ENCODE data around the gene TMEM82. TPM values are rescaled to one million over a fixed set of nuclear protein-coding genes. Genes with fewer than 3 reads are reported as not detected.
A peak's percentile ranks its signal among the peaks of the same experiment; 100 is the strongest.

Gene TMEM82
- total RNA-seq, 1 donor from 2014 or later: not detected

DNA sequence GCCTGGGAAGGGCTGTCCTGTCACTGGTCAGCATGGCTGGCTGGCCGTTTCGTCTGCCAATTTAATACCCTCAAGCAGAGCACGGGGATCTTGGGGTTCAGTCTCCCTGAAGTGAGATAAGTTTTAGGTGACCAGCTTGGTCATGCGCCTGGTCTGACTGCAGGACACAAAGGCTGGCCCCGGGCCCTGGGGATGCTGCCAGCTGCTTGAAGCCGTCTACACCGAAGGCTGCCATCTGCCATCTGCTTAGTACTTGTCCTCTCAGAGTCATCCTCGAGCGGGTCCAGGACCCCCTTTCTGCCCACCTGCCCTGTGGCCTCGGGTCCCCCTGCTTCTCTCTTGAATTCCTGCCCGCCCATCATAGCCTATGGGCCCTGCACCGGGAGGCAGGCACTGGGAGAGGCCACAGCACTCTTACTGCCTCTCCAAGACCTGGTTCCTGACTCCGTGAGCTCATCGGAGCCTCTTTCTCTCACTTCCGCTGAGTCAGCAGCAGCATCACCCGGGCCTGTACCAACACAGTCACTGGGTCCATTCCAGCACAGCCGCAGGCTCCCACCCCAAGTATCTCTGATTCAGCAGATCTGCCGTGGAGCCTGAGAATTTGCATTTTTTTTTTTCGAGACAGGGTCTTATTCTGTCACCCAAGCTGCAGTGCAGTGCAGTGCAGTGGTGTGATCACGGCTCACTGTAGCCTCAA, 23.3 kb downstream of the TMEM82 start:
- Mint-ChIP-seq H3K9me3 (ENCODE audit: unreplicated experiment) (no peaks in the 10 kb centered on the region), H3K27me3 (ENCODE audit: unreplicated experiment) (no peaks in the 10 kb centered on the region), H3K4me1 (ENCODE audit: unreplicated experiment) (peaks cover 27% of the 10 kb centered on the region), H3K27ac (ENCODE audit: unreplicated experiment) (peak overlapping the region; percentile 23), H3K36me3 (ENCODE audit: unreplicated experiment) (peaks cover 29% of the 10 kb centered on the region), H3K4me3 (ENCODE audit: unreplicated experiment) (no peak overlapping the region)
- TF ChIP-seq, protein P1, sequence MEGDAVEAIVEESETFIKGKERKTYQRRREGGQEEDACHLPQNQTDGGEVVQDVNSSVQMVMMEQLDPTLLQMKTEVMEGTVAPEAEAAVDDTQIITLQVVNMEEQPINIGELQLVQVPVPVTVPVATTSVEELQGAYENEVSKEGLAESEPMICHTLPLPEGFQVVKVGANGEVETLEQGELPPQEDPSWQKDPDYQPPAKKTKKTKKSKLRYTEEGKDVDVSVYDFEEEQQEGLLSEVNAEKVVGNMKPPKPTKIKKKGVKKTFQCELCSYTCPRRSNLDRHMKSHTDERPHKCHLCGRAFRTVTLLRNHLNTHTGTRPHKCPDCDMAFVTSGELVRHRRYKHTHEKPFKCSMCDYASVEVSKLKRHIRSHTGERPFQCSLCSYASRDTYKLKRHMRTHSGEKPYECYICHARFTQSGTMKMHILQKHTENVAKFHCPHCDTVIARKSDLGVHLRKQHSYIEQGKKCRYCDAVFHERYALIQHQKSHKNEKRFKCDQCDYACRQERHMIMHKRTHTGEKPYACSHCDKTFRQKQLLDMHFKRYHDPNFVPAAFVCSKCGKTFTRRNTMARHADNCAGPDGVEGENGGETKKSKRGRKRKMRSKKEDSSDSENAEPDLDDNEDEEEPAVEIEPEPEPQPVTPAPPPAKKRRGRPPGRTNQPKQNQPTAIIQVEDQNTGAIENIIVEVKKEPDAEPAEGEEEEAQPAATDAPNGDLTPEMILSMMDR (IDR thresholded peaks at IDR 0.05): no peak
- no peak for DNase-seq (ENCODE audit: extremely low spot score, unreplicated experiment)

DNA sequence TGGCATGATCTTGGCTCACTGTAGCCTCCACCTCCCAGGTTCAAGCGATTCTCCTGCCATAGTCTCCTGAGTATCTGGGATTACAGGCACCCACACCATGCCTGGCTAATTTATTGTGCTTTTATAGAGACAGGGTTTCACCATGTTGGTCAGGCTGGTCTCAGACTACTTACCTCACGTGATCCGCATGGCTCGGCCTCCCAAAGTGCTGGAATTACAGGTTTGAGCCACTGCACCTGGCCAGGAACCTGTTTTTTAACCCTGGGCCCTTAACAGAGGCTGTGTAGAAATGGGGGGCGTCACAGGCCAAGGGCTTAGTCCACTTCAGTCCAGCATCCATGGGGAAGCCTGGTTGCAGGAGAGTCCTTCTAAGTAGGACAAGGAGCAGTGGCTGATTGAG, 25.6 kb downstream of the TMEM82 start:
- TF ChIP-seq, protein P1 (IDR thresholded peaks at IDR 0.05): no peak
- Mint-ChIP-seq H3K4me1 (ENCODE audit: unreplicated experiment) (peaks cover 8% of the 10 kb centered on the region), H3K4me3 (ENCODE audit: unreplicated experiment) (no peak overlapping the region), H3K27me3 (ENCODE audit: unreplicated experiment) (no peaks in the 10 kb centered on the region), H3K27ac (ENCODE audit: unreplicated experiment) (no peak overlapping the region), H3K36me3 (ENCODE audit: unreplicated experiment) (peaks cover 39% of the 10 kb centered on the region), H3K9me3 (ENCODE audit: unreplicated experiment) (no peaks in the 10 kb centered on the region)
- no peak for DNase-seq (ENCODE audit: extremely low spot score, unreplicated experiment)

DNA sequence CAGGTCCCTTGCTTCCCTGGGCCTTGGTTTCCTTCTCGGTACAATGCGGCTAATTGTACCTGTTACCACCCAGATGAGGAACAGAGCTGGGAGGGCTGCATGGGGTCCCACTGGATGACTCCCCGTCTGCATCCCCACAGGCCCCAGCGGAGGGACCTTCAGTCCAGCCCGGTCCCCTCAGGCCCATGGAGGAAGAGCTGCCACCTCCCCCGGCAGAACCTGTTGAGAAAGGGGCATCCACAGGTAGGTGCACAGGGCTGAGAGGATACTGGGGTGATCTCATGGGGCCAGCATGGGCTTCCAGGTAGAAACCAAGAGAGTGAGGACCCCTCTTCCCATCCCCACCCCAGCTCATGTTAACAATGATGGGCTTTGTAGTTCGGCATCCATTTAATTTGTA, 26.1 kb downstream of the TMEM82 start:
- TF ChIP-seq, protein P1 (IDR thresholded peaks at IDR 0.05): no peak
- H3K4me1 Mint-ChIP-seq (ENCODE audit: unreplicated experiment): peaks cover 8% of the 10 kb centered on the region
- no peaks in the 10 kb centered on the region for H3K27me3 Mint-ChIP-seq (ENCODE audit: unreplicated experiment)
- peaks cover 39% of the 10 kb centered on the region for H3K36me3 Mint-ChIP-seq (ENCODE audit: unreplicated experiment)
- DNase-seq (ENCODE audit: extremely low spot score, unreplicated experiment): no peak
- H3K27ac Mint-ChIP-seq (ENCODE audit: unreplicated experiment): no peak overlapping the region
- H3K9me3 Mint-ChIP-seq (ENCODE audit: unreplicated experiment): no peaks in the 10 kb centered on the region
- no peak overlapping the region for H3K4me3 Mint-ChIP-seq (ENCODE audit: unreplicated experiment)

DNA sequence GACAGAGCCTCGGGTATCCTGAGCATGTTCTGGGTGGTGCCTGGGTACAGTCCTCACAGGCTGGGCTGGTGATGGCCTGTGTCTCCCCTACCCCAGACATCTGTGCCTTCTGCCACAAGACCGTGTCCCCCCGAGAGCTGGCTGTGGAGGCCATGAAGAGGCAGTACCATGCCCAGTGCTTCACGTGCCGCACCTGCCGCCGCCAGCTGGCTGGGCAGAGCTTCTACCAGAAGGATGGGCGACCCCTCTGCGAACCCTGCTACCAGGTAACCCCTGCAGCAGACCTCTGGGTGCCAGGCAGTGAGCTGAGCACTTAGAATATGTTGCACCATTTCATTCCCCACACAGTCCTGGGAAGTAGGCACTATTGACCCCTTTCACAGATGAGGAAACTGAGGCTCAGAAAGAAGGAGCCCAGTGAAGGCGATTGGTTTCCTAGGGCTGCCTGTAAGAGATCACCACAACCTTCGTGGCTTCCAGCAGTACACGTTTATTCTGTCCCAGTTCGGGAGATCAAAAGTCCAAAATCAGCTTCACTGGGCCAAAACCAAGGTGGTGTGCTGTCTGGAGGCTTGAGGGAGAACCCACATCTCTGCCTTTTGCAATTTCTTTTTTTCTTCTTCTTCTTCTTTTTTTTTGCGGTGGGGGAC, 28.1 kb downstream of the TMEM82 start:
- Mint-ChIP-seq H3K4me1 (ENCODE audit: unreplicated experiment) (no peaks in the 10 kb centered on the region), H3K36me3 (ENCODE audit: unreplicated experiment) (peaks cover 34% of the 10 kb centered on the region), H3K27me3 (ENCODE audit: unreplicated experiment) (no peaks in the 10 kb centered on the region), H3K9me3 (ENCODE audit: unreplicated experiment) (no peaks in the 10 kb centered on the region), H3K4me3 (ENCODE audit: unreplicated experiment) (no peak overlapping the region), H3K27ac (ENCODE audit: unreplicated experiment) (no peak overlapping the region)
- no peak for DNase-seq (ENCODE audit: extremely low spot score, unreplicated experiment)
- TF ChIP-seq, protein P1 (IDR thresholded peaks at IDR 0.05): no peak

DNA sequence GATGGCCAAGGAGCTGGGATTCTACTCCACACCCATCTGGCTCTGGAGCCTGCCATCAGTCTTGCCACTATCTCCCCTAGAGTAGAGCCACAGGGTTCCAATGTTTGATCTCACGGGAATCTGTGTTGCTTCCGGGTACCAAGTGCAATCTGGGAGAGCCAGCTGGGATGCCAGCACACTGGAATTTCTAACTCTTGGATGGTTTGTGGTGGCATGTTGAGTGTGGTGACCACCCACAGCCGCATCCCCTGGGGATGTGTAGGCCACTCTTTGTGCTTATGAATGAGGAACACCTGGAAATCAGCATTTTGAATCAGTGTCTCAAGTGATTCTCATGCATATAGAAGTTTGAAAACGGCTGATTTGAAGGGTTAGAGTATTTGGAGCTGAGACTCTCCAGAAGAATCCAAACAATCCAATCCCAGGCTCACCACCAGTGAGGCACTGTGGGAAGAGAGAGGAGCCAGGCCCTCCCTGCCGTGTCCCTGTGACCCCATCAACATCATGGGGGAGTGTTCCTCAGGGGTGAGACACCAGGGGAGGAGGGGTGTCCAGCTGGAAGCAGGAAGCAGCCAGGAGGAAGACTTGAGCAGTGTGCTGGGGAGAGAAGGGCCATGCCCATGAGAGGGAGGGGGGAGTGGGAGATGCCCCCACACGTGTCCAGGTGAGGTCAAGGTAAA, 29.7 kb downstream of the TMEM82 start:
- Mint-ChIP-seq H3K27me3 (ENCODE audit: unreplicated experiment) (no peaks in the 10 kb centered on the region), H3K36me3 (ENCODE audit: unreplicated experiment) (peaks cover 36% of the 10 kb centered on the region), H3K4me1 (ENCODE audit: unreplicated experiment) (no peaks in the 10 kb centered on the region), H3K9me3 (ENCODE audit: unreplicated experiment) (no peaks in the 10 kb centered on the region), H3K4me3 (ENCODE audit: unreplicated experiment) (no peak overlapping the region), H3K27ac (ENCODE audit: unreplicated experiment) (no peak overlapping the region)
- TF ChIP-seq, protein P1 (IDR thresholded peaks at IDR 0.05): no peak
- DNase-seq (ENCODE audit: extremely low spot score, unreplicated experiment): no peak
